HL-60 (cell line): ENCODE results near the gene ANO7.

Source experiments
- DNase-seq, 2 experiments: peaks; one replicate each; pipeline ENCODE4 v3.0.0-alpha.2; 2010 to 2020; ENCODE audit warnings: low read depth in 1 of 2, low spot score in 1 of 2
- H3K27ac ChIP-seq: fragments of 250-450 bp; sonication (Bioruptor Pico); replicated peaks from 2 replicates; pipeline ENCODE4 v1.5.1; 2020; ENCODE audit warnings: mild to moderate bottlenecking, moderate library complexity
- H3K27me3 ChIP-seq: fragments of 250-450 bp; sonication (Bioruptor Pico); 2 replicates; pipeline ENCODE4 v1.5.1; 2021; ENCODE audit warnings: mild to moderate bottlenecking, moderate library complexity; ENCODE audit not compliant: insufficient read depth, poor library complexity, severe bottlenecking
- H3K4me3 ChIP-seq: replicated peaks from 2 replicates; pipeline ENCODE4 v1.5.1; 2011; ENCODE audit warnings: mild to moderate bottlenecking, control low read depth, low read length; ENCODE audit not compliant: insufficient read depth
- GABPA ChIP-seq: IDR thresholded peaks from 2 replicates; pipeline ENCODE4 v1.6.1; 2012; ENCODE audit warnings: low read depth
- POLR2AphosphoS5 ChIP-seq: IDR thresholded peaks from 2 replicates; pipeline ENCODE4 v1.6.1; 2012; ENCODE audit warnings: low read depth
- SPI1 ChIP-seq: IDR thresholded peaks from 2 replicates; pipeline ENCODE4 v1.6.1; 2012; ENCODE audit warnings: low read depth, mild to moderate bottlenecking, borderline replicate concordance
- TF ChIP-seq, protein P1 (sequence below): IDR thresholded peaks from 2 replicates; pipeline ENCODE4 v1.6.1; 2012; ENCODE audit warnings: low read depth; ENCODE audit not compliant: insufficient replicate concordance
- TF ChIP-seq, protein P2 (sequence below): IDR thresholded peaks from one replicate; pipeline ENCODE4 v1.5.1; 2011; ENCODE audit warnings: low read length, control low read depth, inconsistent platforms; ENCODE audit not compliant: insufficient read depth

The ANO7 gene

GRCh38 chr2:241189856-241190201, 1.4 kb downstream of the ANO7 start:
- no peak overlapping the region for H3K4me3 ChIP-seq
- no peak overlapping the region for H3K27ac ChIP-seq
- DNase-seq = no peak
- H3K27me3 ChIP-seq = no peaks in the 10 kb centered on the region
- TF ChIP-seq, protein P1, sequence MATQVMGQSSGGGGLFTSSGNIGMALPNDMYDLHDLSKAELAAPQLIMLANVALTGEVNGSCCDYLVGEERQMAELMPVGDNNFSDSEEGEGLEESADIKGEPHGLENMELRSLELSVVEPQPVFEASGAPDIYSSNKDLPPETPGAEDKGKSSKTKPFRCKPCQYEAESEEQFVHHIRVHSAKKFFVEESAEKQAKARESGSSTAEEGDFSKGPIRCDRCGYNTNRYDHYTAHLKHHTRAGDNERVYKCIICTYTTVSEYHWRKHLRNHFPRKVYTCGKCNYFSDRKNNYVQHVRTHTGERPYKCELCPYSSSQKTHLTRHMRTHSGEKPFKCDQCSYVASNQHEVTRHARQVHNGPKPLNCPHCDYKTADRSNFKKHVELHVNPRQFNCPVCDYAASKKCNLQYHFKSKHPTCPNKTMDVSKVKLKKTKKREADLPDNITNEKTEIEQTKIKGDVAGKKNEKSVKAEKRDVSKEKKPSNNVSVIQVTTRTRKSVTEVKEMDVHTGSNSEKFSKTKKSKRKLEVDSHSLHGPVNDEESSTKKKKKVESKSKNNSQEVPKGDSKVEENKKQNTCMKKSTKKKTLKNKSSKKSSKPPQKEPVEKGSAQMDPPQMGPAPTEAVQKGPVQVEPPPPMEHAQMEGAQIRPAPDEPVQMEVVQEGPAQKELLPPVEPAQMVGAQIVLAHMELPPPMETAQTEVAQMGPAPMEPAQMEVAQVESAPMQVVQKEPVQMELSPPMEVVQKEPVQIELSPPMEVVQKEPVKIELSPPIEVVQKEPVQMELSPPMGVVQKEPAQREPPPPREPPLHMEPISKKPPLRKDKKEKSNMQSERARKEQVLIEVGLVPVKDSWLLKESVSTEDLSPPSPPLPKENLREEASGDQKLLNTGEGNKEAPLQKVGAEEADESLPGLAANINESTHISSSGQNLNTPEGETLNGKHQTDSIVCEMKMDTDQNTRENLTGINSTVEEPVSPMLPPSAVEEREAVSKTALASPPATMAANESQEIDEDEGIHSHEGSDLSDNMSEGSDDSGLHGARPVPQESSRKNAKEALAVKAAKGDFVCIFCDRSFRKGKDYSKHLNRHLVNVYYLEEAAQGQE = no peak
- TF ChIP-seq POLR2AphosphoS5 (no peak), GABPA (no peak), SPI1 (no peak)
- TF ChIP-seq, protein P2, sequence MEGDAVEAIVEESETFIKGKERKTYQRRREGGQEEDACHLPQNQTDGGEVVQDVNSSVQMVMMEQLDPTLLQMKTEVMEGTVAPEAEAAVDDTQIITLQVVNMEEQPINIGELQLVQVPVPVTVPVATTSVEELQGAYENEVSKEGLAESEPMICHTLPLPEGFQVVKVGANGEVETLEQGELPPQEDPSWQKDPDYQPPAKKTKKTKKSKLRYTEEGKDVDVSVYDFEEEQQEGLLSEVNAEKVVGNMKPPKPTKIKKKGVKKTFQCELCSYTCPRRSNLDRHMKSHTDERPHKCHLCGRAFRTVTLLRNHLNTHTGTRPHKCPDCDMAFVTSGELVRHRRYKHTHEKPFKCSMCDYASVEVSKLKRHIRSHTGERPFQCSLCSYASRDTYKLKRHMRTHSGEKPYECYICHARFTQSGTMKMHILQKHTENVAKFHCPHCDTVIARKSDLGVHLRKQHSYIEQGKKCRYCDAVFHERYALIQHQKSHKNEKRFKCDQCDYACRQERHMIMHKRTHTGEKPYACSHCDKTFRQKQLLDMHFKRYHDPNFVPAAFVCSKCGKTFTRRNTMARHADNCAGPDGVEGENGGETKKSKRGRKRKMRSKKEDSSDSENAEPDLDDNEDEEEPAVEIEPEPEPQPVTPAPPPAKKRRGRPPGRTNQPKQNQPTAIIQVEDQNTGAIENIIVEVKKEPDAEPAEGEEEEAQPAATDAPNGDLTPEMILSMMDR = no peak

- no peak overlapping the region for H3K4me3 ChIP-seq
- DNase-seq = no peak
- H3K27me3 ChIP-seq = no peaks in the 10 kb centered on the region
- H3K27ac ChIP-seq = no peak overlapping the region
- TF ChIP-seq, protein P1 = no peak
- no peak for TF ChIP-seq POLR2AphosphoS5
- no peak for TF ChIP-seq SPI1
Measured at GRCh38 chr2:241190291-241190981, 2.0 kb downstream of the ANO7 start.

- Histone ChIP-seq H3K4me3 (no peak overlapping the region), H3K27ac (no peak overlapping the region), H3K27me3 (no peaks in the 10 kb centered on the region)
- no peak for DNase-seq
- TF ChIP-seq, protein P2 = no peak
- TF ChIP-seq SPI1 = no peak
- no peak for TF ChIP-seq POLR2AphosphoS5
- TF ChIP-seq, protein P1 = no peak
- TF ChIP-seq GABPA = no peak
Measured at GRCh38 chr2:241191081-241191480, 2.6 kb downstream of the ANO7 start.
